ENCODE data around the gene TEC.

The TEC gene

DNA sequence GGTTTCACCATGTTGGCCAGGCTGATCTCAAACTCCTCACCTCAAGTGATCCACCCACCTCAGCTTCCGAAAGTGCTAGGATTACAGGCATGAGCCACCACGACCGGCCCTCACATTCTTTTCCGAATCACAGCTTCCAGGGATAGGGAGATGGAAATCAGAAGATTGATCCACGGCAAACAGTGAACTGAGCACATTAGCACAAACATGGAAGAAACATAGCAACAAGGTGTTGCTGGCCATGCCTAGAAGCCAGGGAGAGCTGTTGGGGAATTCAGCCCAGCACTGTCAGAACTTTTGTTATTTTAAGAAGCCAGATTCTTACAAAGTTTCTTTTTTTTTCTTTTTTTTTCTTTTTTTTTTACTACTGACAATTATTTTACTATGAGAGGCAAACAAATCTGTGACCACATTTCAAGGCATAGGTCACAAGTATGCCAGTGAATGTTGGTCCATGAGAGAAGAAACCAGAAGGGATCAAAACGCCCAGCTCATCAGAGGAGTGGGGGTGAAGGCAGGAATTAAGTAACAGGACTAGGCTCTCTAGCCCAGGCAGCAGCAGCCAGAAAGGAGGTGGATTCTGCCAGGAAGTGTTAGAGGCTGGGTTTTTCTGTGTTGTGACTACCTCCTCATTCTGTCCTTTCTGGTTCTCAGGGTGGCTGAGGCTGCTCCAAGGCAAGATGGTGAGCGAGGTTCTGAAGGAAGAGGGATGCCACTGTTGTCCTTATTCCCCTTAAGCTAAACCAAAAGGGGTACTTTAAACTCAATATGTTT, 44.1 kb downstream of the TEC start:
- Histone ChIP-seq H3K27ac (ENCODE audit: low read length) (no peak overlapping the region), H3K79me2 (ENCODE audit: low read length) (peaks cover 80% of the 10 kb centered on the region), H2AFZ (ENCODE audit: low read length) (no peak overlapping the region), H3K9ac (ENCODE audit: low read length) (no peak overlapping the region), H3K4me3 (ENCODE audit: low read length) (no peak overlapping the region), H4K20me1 (ENCODE audit: insufficient read depth, low read length) (no peaks in the 10 kb centered on the region), H3K27me3 (replicated peaks; ENCODE audit: insufficient read depth, low read length) (no peaks in the 10 kb centered on the region), H3F3A (ENCODE audit: insufficient read depth, low read length) (no peaks in the 10 kb centered on the region), H3K9me3 (replicated peaks; ENCODE audit: insufficient read depth, low read length) (no peaks in the 10 kb centered on the region), H3K9me2 (replicated peaks; ENCODE audit: insufficient read depth, low read length) (no peaks in the 10 kb centered on the region), H3K4me2 (ENCODE audit: low read depth, low read length) (no peak overlapping the region), H3K36me3 (replicated peaks; ENCODE audit: insufficient read depth, low read length) (0 out of 2 replicates have a peak, but pooled peaks cover 6% of the 10 kb centered on the region), H3K4me1 (ENCODE audit: low read length) (no peaks in the 10 kb centered on the region)
- no peak for DNase-seq
- no peak for TF ChIP-seq CTCF (IDR thresholded peaks at IDR 0.05; ENCODE audit: low read length)
- TF ChIP-seq EZH2phosphoT487 (IDR thresholded peaks at IDR 0.05; ENCODE audit: low read length) = no peak
- no peak for TF ChIP-seq EZH2 (optimal IDR thresholded peaks at IDR 0.05; ENCODE audit: low read depth, low read length)

DNA sequence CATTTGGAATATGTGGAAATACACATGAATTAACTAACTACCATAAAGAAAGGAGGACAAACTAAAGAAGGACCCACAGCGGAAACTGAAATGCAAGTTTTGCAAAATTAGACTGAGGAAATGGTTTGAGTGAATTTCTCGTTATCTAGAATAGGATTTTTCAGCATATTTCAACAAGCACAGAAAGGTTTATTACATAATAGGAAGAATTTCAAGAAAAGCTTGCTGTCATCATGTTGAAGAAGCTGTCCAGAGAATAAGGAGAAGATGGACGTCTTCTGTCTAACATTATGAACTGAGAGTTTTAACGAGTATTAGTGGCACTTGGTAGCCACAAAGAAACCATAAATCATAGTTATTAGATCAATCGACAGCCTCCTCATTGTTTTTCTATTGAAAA, 45.0 kb downstream of the TEC start:
- no peaks in the 10 kb centered on the region for H3K27me3 ChIP-seq (replicated peaks; ENCODE audit: insufficient read depth, low read length)
- H3K79me2 ChIP-seq (ENCODE audit: low read length) = peaks cover 83% of the 10 kb centered on the region
- H2AFZ ChIP-seq (ENCODE audit: low read length) = no peak overlapping the region
- no peak overlapping the region for H3K9ac ChIP-seq (ENCODE audit: low read length)
- DNase-seq = no peak
- no peaks in the 10 kb centered on the region for H4K20me1 ChIP-seq (ENCODE audit: insufficient read depth, low read length)
- H3K27ac ChIP-seq (ENCODE audit: low read length) = no peak overlapping the region
- H3K36me3 ChIP-seq (replicated peaks; ENCODE audit: insufficient read depth, low read length) = 0 out of 2 replicates have a peak, but pooled peaks cover 6% of the 10 kb centered on the region
- no peak for TF ChIP-seq EZH2 (optimal IDR thresholded peaks at IDR 0.05; ENCODE audit: low read depth, low read length)
- no peaks in the 10 kb centered on the region for H3K9me2 ChIP-seq (replicated peaks; ENCODE audit: insufficient read depth, low read length)
- H3F3A ChIP-seq (ENCODE audit: insufficient read depth, low read length) = peaks cover 8% of the 10 kb centered on the region; the same call in 1 of the 2 replicates
- no peak overlapping the region for H3K4me3 ChIP-seq (ENCODE audit: low read length)
- H3K4me1 ChIP-seq (ENCODE audit: low read length) = peaks cover 6% of the 10 kb centered on the region; the same call in 1 of the 2 replicates
- H3K4me2 ChIP-seq (ENCODE audit: low read depth, low read length) = no peak overlapping the region
- H3K9me3 ChIP-seq (replicated peaks; ENCODE audit: insufficient read depth, low read length) = no peaks in the 10 kb centered on the region

GRCh38 chr4:48223633-48224295, 45.9 kb downstream of the TEC start:
- H3K27me3 ChIP-seq (replicated peaks; ENCODE audit: insufficient read depth, low read length) = no peaks in the 10 kb centered on the region
- H3F3A ChIP-seq (ENCODE audit: insufficient read depth, low read length) = peaks cover 9% of the 10 kb centered on the region; the same call in 1 of the 2 replicates
- no peak for TF ChIP-seq EZH2phosphoT487 (IDR thresholded peaks at IDR 0.05; ENCODE audit: low read length)
- no peak for TF ChIP-seq CTCF (IDR thresholded peaks at IDR 0.05; ENCODE audit: low read length)
- TF ChIP-seq EZH2 (optimal IDR thresholded peaks at IDR 0.05; ENCODE audit: low read depth, low read length) = no peak
- H3K9me3 ChIP-seq (replicated peaks; ENCODE audit: insufficient read depth, low read length) = no peaks in the 10 kb centered on the region
- H3K79me2 ChIP-seq (ENCODE audit: low read length) = peaks cover 77% of the 10 kb centered on the region
- no peaks in the 10 kb centered on the region for H4K20me1 ChIP-seq (ENCODE audit: insufficient read depth, low read length)
- no peak overlapping the region for H3K27ac ChIP-seq (ENCODE audit: low read length)
- no peak overlapping the region for H3K9ac ChIP-seq (ENCODE audit: low read length)
- H3K36me3 ChIP-seq (replicated peaks; ENCODE audit: insufficient read depth, low read length) = 0 out of 2 replicates have a peak, but pooled peaks cover 6% of the 10 kb centered on the region
- no peaks in the 10 kb centered on the region for H3K9me2 ChIP-seq (replicated peaks; ENCODE audit: insufficient read depth, low read length)
- DNase-seq = no peak
- H3K4me3 ChIP-seq (ENCODE audit: low read length) = no peak overlapping the region
- no peak overlapping the region for H3K4me2 ChIP-seq (ENCODE audit: low read depth, low read length)
- no peak overlapping the region for H2AFZ ChIP-seq (ENCODE audit: low read length)
- H3K4me1 ChIP-seq (ENCODE audit: low read length) = peaks cover 8% of the 10 kb centered on the region; the same call in 1 of the 2 replicates

All from MM.1S (cell line).